GM23338 (cell line): ENCODE results near the gene TEX14. TPM values are rescaled to one million over a fixed set of nuclear protein-coding genes. Genes with fewer than 3 reads are reported as not detected.

ENCODE experiments used
- POLR2AphosphoS5 ChIP-seq: IDR thresholded peaks from 2 replicates; pipeline ENCODE4 v1.6.1; 2016; ENCODE audit warnings: antibody characterized with exemption, low read depth
- ZNF462 ChIP-seq: fragments of 250-450 bp; sonication (Bioruptor Pico); IDR thresholded peaks from 2 replicates; pipeline ENCODE4 v1.5.0; 2020; ENCODE audit warnings: mild to moderate bottlenecking, moderate library complexity
- polyA plus RNA-seq: library from polyadenylated mRNA; unstranded; fragments of >200 nt; fragmentation: Nextera tagmentation; extraction: Ambion mirVana; gene quantifications from 2 replicates; pipeline ENCODE4 v1.2.1, GENCODE V29; 2016
- total RNA-seq: library from RNA; depleted of rRNA; stranded (reverse); fragments of >200 nt; shearing (Covaris generic); gene quantifications from 2 replicates; pipeline ENCODE4 v1.2.3, GENCODE V29; 2014
- TF ChIP-seq, protein P1 (sequence below): IDR thresholded peaks from one replicate; pipeline ENCODE4 v1.6.1; 2018; ENCODE audit warnings: antibody characterized with exemption; ENCODE audit not compliant: unreplicated experiment
- TF ChIP-seq, protein P2 (sequence below), 2 experiments: fragments of 200-600 bp in 1 of 2; sonication (generic) in 1 of 2; conservative IDR thresholded peaks; 2 replicates each; pipeline versions ENCODE4 v1.5.1 to v1.6.1; 2016 to 2017; ENCODE audit warnings: antibody characterized with exemption in 2 of 2, low read depth in 2 of 2, mild to moderate bottlenecking in 2 of 2, moderate library complexity in 1 of 2

TEX14 gene
- total and polyA plus RNA-seq, 2 experiments from 2014 or later = 0.80 to 2.6 TPM

DNA sequence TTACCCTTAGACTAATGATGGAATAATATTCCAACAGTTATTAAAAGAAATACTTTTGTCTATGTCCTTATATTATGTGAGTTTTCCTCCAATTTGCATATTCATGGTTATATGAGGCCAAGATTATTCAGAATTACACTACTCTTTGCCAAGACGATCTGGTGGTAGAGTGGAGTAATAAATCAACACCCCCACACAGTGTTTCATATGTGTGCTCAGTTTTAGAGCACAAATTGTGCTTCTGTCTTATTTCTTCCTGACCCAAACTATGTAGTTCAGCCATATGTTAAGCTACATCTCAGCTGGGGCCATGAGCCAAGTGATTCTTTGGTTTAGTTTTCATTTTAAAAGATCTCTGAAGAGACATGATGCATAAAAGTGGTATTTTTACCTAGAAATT, 37.0 kb upstream of the TEX14 start (continued):
- TF ChIP-seq ZNF462 (CRISPR knock-in tag) = no peak
- TF ChIP-seq, protein P1, sequence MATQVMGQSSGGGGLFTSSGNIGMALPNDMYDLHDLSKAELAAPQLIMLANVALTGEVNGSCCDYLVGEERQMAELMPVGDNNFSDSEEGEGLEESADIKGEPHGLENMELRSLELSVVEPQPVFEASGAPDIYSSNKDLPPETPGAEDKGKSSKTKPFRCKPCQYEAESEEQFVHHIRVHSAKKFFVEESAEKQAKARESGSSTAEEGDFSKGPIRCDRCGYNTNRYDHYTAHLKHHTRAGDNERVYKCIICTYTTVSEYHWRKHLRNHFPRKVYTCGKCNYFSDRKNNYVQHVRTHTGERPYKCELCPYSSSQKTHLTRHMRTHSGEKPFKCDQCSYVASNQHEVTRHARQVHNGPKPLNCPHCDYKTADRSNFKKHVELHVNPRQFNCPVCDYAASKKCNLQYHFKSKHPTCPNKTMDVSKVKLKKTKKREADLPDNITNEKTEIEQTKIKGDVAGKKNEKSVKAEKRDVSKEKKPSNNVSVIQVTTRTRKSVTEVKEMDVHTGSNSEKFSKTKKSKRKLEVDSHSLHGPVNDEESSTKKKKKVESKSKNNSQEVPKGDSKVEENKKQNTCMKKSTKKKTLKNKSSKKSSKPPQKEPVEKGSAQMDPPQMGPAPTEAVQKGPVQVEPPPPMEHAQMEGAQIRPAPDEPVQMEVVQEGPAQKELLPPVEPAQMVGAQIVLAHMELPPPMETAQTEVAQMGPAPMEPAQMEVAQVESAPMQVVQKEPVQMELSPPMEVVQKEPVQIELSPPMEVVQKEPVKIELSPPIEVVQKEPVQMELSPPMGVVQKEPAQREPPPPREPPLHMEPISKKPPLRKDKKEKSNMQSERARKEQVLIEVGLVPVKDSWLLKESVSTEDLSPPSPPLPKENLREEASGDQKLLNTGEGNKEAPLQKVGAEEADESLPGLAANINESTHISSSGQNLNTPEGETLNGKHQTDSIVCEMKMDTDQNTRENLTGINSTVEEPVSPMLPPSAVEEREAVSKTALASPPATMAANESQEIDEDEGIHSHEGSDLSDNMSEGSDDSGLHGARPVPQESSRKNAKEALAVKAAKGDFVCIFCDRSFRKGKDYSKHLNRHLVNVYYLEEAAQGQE = no peak
- TF ChIP-seq POLR2AphosphoS5 = no peak
- TF ChIP-seq, protein P2, sequence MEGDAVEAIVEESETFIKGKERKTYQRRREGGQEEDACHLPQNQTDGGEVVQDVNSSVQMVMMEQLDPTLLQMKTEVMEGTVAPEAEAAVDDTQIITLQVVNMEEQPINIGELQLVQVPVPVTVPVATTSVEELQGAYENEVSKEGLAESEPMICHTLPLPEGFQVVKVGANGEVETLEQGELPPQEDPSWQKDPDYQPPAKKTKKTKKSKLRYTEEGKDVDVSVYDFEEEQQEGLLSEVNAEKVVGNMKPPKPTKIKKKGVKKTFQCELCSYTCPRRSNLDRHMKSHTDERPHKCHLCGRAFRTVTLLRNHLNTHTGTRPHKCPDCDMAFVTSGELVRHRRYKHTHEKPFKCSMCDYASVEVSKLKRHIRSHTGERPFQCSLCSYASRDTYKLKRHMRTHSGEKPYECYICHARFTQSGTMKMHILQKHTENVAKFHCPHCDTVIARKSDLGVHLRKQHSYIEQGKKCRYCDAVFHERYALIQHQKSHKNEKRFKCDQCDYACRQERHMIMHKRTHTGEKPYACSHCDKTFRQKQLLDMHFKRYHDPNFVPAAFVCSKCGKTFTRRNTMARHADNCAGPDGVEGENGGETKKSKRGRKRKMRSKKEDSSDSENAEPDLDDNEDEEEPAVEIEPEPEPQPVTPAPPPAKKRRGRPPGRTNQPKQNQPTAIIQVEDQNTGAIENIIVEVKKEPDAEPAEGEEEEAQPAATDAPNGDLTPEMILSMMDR (conservative IDR thresholded peaks at IDR 0.05; ENCODE audit: low read depth in 2 of 2) = no peak
